ENCODE measurements around the gene NFATC3.

NFATC3 gene

DNA sequence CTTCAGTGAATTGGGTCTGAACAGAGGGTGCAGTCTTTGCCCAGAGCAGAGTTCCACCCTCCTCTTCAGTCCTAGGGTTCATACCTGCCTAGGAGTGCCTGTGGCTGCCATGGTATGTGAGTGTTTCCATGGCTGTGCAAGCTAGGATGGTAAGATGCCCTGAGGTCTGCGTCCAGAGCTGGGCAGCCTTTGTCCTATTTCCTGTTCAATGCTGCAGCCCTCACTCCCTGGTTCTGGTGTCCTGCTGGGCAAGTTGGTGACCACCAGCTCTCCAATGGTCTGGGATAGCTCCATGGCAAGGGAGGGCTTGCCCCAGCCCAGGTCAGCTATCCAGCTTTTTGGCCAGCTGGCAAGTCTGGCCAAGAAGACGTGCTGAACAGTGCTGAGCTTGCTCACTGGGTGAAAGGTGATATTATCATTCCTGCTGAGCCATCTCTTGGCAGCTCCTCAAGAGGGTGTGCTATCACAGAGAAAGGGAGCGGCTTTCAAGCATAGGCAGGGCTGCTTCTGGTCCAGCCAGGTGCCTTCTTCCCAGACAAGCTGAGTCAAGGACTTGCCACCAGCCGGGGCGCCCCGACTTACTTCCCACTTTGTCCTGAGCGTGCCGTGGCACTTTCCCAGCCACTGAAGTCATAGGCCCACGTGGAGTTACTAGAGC lies 13.0 kb upstream of the NFATC3 start:
- no peak for DNase-seq (ENCODE audit: low read depth in 1 of 2, low spot score in 1 of 2)

- DNase-seq (ENCODE audit: low read depth in 1 of 2, low spot score in 1 of 2): no peak
These were observed 11.0 kb upstream of the NFATC3 start for GRCh38 chr16:68073902-68074760.

GRCh38 chr16:68074850-68075555 lies 10.2 kb upstream of the NFATC3 start:
- DNase-seq (ENCODE audit: low read depth in 1 of 2, low spot score in 1 of 2): no peak

DNA sequence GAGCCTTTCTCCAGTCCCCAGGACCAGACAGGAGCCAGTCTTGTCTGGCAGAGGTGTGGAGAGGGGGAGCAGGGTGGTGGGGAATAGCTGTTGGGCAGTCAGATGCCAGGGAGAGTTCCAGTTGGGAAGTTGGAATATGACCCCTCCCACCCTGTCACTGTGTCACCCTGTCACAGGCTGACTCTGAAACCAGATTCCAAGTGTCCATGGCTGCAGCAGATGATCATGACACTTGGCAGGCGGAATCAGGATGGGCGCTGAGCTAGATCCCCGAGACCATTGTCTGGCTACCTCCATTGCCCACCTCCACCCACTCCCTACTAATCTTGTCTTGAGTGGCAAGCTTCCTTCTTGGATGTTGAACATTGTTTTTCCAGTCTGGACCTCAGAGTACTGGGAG lies 9.2 kb upstream of the NFATC3 start:
- DNase-seq (ENCODE audit: low read depth in 1 of 2, low spot score in 1 of 2): no peak

GRCh38 chr16:68076560-68076959 lies 8.6 kb upstream of the NFATC3 start:
- no peak for DNase-seq (ENCODE audit: low read depth in 1 of 2, low spot score in 1 of 2)

DNA sequence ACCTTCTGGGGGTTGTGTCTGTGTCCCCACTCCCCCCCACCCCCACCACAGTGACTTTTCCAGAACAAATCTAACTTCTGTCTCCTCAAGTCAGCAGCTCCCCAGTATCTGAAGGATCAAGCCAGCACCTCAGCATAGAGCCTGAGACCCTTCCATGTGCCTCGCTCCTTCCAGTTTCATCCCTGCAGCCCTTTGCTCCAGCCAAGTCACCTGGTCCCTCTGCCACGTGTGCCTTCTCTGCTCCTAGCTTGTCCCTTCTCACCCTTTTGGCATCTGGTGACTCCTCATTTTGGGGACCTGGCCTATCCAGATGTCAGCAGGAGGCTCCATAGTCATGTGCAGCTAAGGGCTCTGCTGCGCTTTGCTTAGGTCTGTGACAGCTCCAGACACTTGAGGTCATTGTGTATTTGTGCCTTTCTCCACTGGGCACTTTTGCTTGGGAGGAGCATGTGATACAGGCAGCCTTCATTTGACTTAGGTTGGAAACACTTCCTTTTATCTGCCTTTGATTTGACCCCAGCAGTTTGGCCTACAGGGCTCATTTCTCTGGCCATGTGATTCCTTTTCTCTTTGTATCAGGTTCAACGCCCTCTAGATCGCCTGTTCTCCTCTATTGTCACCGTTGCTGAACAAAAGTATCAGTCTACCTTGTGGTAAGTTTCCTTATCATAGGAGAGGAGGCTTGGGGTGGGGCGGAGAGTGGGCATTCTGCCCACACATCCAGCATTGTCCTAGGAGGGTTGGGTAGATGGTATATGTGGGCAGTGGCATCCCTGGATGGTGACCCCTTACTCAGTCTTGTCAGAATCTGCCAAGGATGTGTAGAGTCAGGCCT lies 7.1 kb upstream of the NFATC3 start:
- DNase-seq (ENCODE audit: low read depth in 1 of 2, low spot score in 1 of 2): no peak

GRCh38 chr16:68078701-68079375 lies 6.3 kb upstream of the NFATC3 start:
- no peak for DNase-seq (ENCODE audit: low read depth in 1 of 2, low spot score in 1 of 2)

DNA sequence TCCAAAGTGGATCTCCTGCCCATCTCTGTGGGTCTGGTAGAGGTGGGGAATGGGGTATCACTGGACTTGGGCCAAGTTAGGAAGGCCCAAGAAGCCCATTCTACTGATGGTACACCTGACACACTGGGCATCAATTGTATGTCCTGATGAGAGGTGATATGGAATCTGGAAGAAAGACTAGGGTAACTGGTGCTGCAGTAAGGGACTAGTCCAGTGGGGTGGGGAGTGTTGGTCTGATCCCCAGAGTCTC lies 5.9 kb upstream of the NFATC3 start:
- DNase-seq (ENCODE audit: low read depth in 1 of 2, low spot score in 1 of 2): no peak

DNA sequence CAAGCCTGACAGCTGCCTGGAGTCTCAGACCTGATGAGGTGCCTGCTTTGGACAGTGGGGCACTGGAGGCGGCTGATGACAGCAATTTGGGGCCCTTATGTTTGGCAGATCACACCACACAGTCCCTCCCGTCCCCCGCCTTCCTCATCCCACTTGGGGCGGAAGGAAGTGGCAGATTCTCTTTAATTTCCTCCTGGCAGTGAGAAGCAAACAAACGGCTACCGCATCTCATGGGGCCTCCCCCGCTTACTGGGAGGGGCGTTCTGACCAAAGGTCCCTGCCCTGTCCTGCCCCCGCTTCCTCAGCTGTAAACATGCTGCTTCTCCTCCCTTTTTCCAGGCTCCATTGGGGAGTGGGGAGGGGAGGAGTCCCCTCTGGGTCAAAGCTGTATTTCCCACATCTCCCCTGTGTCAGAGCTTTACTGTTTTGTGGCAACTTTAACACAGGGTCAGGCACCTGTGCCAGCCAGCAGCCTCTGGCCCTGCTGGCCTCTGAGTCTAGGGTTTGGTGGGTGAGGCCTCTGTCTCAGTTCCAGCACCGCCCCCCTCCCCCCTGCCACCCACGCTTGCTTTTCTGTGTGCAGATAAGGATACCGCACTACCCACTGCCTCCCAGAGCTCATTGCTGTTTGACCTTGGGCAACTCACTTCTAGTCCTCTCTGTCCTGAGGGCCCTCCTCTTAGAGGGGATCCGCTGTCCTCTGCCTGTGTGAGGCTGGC lies 5.4 kb upstream of the NFATC3 start:
- DNase-seq (ENCODE audit: low read depth in 1 of 2, low spot score in 1 of 2): peak; percentile 37 to 54

DNA sequence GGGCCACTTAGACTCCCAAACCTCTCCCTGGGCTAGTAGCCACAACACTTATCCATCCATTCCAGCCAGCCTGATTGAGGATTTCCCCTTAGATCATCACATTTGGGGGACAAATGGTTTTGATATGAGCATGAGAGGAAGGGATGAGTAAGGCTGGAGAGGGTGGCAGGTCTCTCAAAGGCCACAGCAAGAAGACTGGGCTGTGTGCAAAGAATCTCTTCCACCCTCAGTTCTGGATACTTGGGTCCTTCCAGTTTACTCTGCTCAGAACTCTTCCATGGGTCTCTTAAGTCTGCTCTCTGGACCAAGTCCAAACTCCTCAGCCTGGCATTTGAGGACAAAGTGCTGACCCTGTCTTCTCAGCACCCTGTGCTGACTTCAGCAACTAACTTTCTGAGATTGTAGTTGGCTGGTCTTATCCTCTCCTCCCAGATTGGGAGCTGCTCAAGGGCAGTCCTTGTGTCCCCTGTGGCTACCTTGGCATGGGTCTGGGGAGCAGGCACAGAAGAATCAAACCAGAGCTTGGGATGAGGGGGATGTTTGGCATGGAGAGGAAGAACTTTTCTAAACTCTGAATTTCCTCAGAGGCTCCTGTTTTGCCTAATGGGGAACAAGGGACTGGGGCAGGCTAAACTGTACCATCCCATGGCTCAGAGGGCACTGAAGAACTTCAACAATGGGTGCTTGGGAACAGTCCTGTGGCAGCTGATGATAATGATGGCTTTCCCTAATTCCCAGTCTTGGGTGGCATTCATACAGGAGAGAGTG lies 3.1 kb upstream of the NFATC3 start:
- no peak for DNase-seq (ENCODE audit: low read depth in 1 of 2, low spot score in 1 of 2)

DNA sequence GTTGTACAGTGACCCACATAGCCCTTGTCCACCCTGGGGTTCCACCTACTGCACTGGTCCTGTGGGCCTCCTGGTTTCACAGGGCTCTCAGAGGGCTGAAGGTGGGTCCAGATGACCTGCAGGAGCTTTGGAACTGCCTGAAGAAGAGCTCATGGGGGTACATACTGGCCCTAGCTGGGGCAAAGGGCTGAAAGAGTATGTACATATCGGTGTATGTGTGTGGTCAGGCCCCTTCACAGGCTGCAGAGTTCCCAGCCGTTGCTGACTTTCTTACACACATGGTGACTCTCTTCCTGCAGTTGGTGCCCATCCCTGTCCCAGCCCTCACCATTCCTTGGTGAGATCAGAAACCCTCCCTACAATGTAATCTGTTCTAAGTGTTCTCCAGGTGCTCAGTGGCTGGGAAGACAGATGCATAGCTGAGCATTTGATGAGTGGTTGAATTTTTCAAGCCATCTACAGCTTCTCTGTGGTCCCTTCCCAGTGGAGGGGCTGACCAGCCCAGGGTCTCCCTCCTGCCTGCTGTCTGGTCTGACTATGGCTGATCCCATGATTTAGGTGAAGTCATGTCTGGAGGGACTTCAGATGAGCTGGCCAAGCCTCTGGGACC lies 2.4 kb upstream of the NFATC3 start:
- DNase-seq (ENCODE audit: low read depth in 1 of 2, low spot score in 1 of 2): no peak

DNA sequence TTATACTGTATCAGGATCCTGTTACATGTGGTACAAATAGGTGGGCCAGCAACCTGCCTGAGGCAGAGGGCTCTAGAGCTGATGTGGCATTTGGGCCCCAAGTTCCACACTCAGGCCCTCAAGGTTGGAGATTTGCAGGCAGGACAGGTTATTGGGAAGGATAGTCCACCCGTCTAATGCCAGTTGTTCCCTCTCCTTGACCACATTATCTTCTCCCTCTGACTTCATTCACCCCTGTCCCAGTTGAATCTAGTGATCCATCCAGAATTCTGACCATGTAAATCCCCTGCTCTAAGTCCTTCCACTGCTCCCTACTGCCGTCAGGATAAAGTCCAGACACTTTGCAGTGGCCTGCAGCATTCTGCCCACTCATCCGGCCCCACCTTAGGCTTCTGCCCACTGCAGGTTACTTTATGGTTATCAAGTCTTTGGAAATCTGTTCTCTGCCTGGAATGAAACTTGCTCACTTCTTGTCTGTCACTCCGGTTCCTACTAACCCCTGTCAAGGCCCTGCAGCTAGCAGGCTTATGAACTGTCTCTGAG lies 1.9 kb upstream of the NFATC3 start:
- DNase-seq (ENCODE audit: low read depth in 1 of 2, low spot score in 1 of 2): no peak

DNA sequence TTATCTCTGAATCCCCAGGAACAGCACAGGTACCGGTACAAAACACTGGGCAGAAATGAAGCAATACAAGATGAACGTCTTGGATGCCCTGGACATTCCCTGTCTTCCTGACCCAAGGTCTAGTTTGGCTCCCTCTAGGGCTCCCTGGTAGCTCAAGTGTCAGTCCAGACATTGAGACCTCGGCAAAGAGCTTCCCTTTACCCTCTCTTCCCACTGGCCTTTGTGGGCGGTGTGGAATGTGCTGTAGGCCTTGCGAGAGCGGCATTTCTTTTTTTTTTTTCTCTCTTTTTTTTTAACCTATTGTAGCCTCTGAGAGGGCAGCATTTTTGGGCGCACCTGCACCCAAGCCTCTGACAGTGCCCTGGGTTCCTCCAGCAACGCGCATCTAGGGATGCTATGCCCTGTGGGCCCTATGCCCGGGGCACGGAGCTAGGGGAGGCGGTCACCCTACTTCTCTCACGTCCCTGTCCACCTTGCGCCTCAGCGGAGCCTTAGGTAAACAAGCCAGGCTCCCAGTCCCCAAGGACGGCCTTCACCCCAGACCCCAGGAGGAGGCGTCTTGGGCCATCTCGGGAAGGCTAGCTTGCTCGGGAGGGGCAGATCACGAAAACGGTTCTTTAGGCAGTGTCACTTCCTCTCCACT lies 1.2 kb upstream of the NFATC3 start:
- DNase-seq (ENCODE audit: low read depth in 1 of 2, low spot score in 1 of 2): no peak

DNA sequence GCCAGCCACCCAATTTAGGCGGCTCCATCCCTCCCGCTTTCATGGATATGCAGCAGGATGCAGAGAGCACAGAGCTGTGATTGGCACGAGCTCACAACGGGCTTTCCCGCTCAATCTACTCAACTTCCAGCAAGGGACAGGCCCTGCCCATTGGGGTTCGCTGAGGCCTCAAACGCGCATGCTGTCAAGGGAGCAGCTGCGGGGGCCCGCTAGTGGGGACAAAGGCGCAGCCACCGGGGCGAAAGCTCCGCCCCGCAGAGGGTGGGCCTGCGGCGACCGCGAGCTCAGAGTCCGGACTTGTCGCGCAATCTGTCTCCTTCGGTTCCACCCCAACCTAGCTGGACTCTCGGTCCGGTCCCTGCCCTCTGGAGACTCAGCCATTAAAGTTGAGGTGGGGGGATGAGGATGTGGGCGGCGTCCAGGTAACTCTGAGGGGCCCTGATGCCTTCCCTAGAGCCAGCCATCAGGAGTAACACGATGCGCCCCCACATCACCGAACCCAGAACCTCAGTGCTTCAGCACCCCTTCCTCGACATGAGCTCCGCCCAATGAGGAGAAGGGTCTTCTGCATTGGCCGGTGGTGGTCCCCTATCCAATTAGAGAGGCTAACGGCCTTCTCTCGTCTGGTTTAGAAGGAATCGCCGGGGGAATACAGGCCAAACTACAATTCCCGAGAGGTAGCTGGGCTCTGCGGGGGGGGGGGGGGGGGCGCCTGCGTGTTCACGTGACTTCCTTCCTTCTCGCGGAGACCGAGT lies 489 bp upstream of the NFATC3 start:
- DNase-seq (ENCODE audit: low read depth in 1 of 2, low spot score in 1 of 2): peak; percentile 68 to 84

DNA sequence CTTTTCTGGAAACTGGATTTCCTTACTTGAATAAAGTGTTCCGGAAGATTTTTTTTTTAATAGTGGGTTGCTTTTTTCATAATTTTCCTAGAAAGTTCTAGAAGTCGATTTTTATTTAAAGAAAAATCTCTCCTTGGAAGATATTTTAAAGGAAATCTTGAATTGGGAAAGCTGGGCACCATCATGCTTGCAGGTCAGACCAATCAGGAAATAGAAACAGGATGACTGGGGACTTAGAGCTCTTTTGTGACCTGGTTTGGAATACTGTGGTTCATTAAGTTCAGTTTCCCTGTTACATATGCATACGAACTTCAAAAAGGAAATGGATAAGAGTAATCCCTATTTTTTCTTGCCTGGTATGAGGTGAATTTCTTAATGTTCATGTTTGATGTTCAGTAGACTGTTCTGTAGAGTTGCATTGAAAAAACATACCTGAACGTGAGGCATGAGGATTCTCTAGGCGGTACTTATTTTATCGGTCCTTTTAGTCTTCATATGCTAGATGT lies 1.2 kb downstream of the NFATC3 start:
- no peak for DNase-seq (ENCODE audit: low read depth in 1 of 2, low spot score in 1 of 2)

DNA sequence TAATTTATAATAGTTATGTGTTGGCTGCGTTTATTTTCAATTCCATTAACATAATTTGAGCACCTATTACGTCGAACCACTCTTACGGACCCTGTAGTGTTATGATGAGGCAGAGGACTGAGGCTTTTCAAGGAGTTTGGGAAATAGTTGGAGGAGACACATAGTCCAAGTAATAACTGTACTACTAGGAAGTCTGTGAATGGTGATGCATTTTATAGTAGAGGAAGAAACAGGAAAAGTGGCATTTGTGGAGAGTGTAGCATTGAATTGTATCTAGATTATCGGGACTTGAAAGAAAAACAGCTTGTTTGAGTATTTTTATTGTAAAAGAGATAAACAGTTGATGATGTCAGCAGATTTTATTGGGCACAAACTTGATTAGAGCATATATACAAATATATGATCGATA lies 1.7 kb downstream of the NFATC3 start:
- DNase-seq (ENCODE audit: low read depth in 1 of 2, low spot score in 1 of 2): no peak

- no peak for DNase-seq (ENCODE audit: low read depth in 1 of 2, low spot score in 1 of 2)
These were observed 2.5 kb downstream of the NFATC3 start for GRCh38 chr16:68087688-68088087.
